HG03196 (cell line): ENCODE results near the gene B3GLCT.

Experiments used
- ATAC-seq: cut with Tn5 transposase; IDR thresholded peaks from one replicate; pipeline ENCODE4 v1.9.1; 2021; ENCODE audit not compliant: unreplicated experiment

Gene B3GLCT

GRCh38 chr13:31221057-31221456, 21.3 kb downstream of the B3GLCT start:
- no peak for ATAC-seq

GRCh38 chr13:31223215-31223614, 23.4 kb downstream of the B3GLCT start:
- ATAC-seq: no peak

GRCh38 chr13:31223640-31224039, 23.9 kb downstream of the B3GLCT start:
- ATAC-seq: no peak

GRCh38 chr13:31224174-31224669, 24.4 kb downstream of the B3GLCT start:
- ATAC-seq: no peak

GRCh38 chr13:31224963-31225559, 25.3 kb downstream of the B3GLCT start:
- no peak for ATAC-seq

- ATAC-seq: no peak
Observed at GRCh38 chr13:31225998-31226675, 26.4 kb downstream of the B3GLCT start.

- no peak for ATAC-seq
Observed at GRCh38 chr13:31227063-31227462, 27.3 kb downstream of the B3GLCT start.

GRCh38 chr13:31227870-31228269, 28.1 kb downstream of the B3GLCT start:
- ATAC-seq: no peak

- no peak for ATAC-seq
Observed at GRCh38 chr13:31234729-31235128, 35.0 kb downstream of the B3GLCT start.

GRCh38 chr13:31236211-31236786, 36.5 kb downstream of the B3GLCT start:
- ATAC-seq: no peak

GRCh38 chr13:31240921-31241320, 41.1 kb downstream of the B3GLCT start:
- no peak for ATAC-seq

GRCh38 chr13:31242367-31242766, 42.6 kb downstream of the B3GLCT start:
- no peak for ATAC-seq

GRCh38 chr13:31242916-31243315, 43.1 kb downstream of the B3GLCT start:
- no peak for ATAC-seq

GRCh38 chr13:31245598-31246373, 46.0 kb downstream of the B3GLCT start:
- no peak for ATAC-seq

GRCh38 chr13:31246918-31247317, 47.1 kb downstream of the B3GLCT start:
- ATAC-seq: no peak

- no peak for ATAC-seq
Observed at GRCh38 chr13:31248361-31248760, 48.6 kb downstream of the B3GLCT start.

GRCh38 chr13:31248965-31249539, 49.3 kb downstream of the B3GLCT start:
- no peak for ATAC-seq

- ATAC-seq: no peak
Observed at GRCh38 chr13:31250435-31250834, 50.7 kb downstream of the B3GLCT start.

- ATAC-seq: no peak
Observed at GRCh38 chr13:31261241-31261640, 61.5 kb downstream of the B3GLCT start.

- ATAC-seq: no peak
Observed at GRCh38 chr13:31263346-31263745, 63.6 kb downstream of the B3GLCT start.

- ATAC-seq: no peak
Observed at GRCh38 chr13:31264151-31264550, 64.4 kb downstream of the B3GLCT start.
